Stimulated activated effector memory CD8-positive, alpha-beta T cell treated with anti-CD3 and anti-CD28 coated beads, Interleukin-12 subunit alpha, Interleukin-12 subunit beta, amount 100 ng/mL, for 72 hours (primary cell): Measurements from ENCODE around the gene CDK5.
"Not testable (repeated sequence)": the region's sequence is repeated elsewhere in the genome, so short reads cannot be mapped to it uniquely, and the experiment has no call there.

Source experiments
- ATAC-seq: fragments of 150-1000 bp; cut with Tn5 transposase; 2 replicates; pipeline ENCODE4 v1.10.0; 2021
- DNase-seq, 2 donors: peaks; one replicate each; pipeline ENCODE4 v3.0.0; 2021 to 2022; ENCODE audit warnings: low spot score in 2 of 2
- H3K27ac Mint-ChIP-seq: one replicate; pipeline ENCODE4 v1.8.0; 2022; ENCODE audit warnings: mild to moderate bottlenecking, mixed read lengths
- H3K36me3 Mint-ChIP-seq: one replicate; pipeline ENCODE4 v1.8.0; 2022; ENCODE audit warnings: mild to moderate bottlenecking, mixed read lengths
- H3K4me1 Mint-ChIP-seq: one replicate; pipeline ENCODE4 v1.8.0; 2022; ENCODE audit warnings: mixed read lengths
- H3K4me3 Mint-ChIP-seq: one replicate; pipeline ENCODE4 v1.8.0; 2022; ENCODE audit warnings: mild to moderate bottlenecking, mixed read lengths
- H3K9me3 Mint-ChIP-seq: one replicate; pipeline ENCODE4 v1.8.0; 2022; ENCODE audit warnings: mixed read lengths

The CDK5 gene

DNA sequence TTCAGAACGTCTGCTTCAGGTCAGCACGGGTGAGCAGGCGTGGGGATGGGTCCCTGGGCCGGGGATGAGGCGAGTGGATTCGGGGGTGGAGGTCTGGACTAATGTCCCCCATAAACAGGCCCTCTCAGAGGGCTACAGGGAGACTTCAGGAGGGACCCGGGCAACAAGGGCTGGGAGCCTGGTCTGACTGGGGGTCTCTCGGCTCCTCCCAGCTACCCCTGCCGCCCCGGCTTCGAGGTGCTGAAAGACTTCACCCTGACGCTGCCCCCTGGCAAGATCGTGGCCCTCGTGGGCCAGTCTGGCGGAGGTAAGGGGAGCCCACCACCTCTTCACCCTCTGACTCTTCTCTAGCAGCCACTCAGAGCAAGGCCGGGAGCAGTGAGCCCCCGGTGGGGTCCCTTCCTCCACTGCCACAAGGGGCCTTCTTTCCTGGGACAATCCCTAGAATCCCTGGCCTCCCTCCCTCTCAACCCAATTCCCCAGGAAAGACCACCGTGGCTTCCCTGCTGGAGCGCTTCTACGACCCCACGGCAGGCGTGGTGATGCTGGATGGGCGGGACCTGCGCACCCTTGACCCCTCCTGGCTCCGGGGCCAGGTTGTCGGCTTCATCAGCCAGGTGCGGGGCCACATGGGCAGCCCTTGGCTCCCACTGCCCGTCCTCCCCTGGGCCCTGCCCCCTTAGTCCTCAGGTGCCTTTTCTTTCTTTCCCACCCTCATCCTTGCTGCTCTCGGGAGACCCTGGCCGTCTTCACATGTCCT lies 16.9 kb downstream of the CDK5 start:
- no peak overlapping the region for H3K4me3 Mint-ChIP-seq
- ATAC-seq (no peak), DNase-seq (no peak)
- peaks cover 28% of the 10 kb centered on the region for H3K36me3 Mint-ChIP-seq
- H3K4me1 Mint-ChIP-seq = peaks cover 21% of the 10 kb centered on the region
- no peaks in the 10 kb centered on the region for H3K9me3 Mint-ChIP-seq
- peak overlapping the region; percentile 78 for H3K27ac Mint-ChIP-seq

DNA sequence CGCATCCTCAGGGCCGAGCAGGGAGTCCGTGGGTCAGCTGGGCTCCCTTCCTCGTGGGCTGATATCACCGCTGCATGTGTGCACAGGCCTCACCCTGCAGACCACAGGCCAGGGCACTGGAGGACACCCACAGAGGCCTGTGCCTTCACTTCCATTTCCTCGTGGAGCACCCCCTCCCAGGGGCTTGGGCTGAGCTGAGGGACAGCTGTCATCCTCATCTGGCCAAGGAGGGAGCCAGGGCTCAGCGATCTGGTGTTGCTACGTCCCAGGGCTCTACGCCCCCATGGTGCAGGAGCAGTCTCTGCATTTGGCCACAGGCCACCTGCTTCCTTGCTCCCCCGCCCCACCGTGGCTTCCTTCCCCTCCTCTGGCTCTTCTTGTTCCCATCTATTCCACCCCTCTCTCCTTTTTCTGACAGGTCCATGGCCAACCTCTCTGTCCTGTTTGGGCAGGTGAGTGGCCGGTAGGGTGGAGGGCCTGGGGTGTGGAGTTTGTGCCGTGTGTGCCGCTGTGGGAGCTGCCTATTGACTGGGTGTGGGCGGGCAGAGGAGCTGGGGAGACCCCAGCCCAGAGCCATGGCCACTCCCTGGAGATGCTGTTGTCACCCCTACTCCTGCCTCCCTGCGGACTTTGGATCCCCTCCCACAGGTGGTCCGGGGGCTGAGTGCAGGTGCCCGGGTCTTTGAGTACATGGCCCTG lies 17.7 kb downstream of the CDK5 start:
- no peak for DNase-seq
- Mint-ChIP-seq H3K4me1 (peaks cover 21% of the 10 kb centered on the region), H3K4me3 (peak overlapping the region; percentile 56), H3K27ac (peak overlapping the region; percentile 97), H3K9me3 (no peaks in the 10 kb centered on the region), H3K36me3 (peaks cover 28% of the 10 kb centered on the region)
- no peak for ATAC-seq

DNA sequence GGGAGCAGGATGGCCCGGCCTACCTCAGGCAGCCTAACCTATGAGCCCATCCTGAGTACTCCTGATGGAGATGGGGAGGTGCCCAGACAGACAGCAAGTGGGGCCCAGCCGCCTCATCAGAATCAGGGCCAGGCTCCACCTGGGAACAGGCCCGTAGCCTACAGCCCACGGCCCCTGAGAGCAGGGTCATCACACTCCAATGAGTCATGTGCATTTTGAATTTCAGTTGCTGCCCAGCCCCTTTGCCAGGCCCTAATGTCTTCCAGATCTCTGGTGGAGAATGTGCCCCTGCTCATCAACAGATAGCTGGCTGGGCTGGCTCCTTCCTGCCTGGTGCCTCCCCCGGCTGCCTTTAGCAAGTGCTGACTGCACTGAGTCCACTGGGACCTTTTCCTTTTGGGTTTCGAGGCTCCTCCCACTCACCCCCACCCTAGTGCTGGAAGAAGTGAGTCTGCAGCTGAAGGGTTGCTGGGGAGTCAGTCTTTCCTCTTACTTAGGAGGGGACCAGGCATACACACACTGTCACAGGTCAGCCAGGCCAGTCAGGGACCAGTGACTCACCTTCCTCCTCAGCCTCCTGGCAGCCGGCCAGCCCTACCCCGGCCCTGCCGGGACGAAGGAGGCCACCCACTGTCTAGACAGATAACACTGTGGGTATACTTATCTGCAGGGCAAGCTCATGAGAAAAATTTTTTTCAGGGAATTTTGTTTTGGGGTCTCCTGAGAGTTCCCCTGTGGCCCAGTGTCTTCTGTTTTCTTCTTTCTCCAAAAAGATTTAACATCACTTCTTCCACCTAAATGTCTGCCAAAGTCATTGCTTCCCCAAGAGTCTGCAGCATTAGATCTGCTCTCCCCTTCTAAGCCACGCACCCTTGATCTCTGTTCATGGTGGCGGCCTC lies 18.5 kb downstream of the CDK5 start:
- Mint-ChIP-seq H3K4me1 (peaks cover 21% of the 10 kb centered on the region), H3K27ac (peak overlapping the region; percentile 97), H3K4me3 (peak overlapping the region; percentile 56), H3K9me3 (no peaks in the 10 kb centered on the region), H3K36me3 (peaks cover 24% of the 10 kb centered on the region)
- DNase-seq (peak; percentile 70 to 83), ATAC-seq (peak; percentile 96)

DNA sequence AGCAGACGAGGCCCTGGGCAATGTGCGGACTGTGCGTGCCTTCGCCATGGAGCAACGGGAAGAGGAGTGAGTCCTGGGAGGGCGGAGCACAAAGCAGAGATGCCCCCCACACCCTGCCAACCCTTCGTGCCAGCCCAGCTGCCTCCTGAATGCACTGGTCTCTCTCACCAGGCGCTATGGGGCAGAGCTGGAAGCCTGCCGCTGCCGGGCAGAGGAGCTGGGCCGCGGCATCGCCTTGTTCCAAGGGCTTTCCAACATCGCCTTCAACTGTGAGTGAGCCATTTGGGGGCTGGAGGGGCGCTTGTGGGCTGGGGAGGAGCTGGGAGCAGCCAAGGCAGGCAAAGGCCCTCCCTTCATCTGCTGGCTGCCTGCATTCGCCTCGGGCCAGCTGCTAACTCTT lies 21.8 kb downstream of the CDK5 start:
- Mint-ChIP-seq H3K4me3 (no peak overlapping the region), H3K9me3 (no peaks in the 10 kb centered on the region), H3K27ac (peak overlapping the region; percentile 70), H3K36me3 (peaks cover 34% of the 10 kb centered on the region), H3K4me1 (peaks cover 21% of the 10 kb centered on the region)
- ATAC-seq (no peak), DNase-seq (no peak)

DNA sequence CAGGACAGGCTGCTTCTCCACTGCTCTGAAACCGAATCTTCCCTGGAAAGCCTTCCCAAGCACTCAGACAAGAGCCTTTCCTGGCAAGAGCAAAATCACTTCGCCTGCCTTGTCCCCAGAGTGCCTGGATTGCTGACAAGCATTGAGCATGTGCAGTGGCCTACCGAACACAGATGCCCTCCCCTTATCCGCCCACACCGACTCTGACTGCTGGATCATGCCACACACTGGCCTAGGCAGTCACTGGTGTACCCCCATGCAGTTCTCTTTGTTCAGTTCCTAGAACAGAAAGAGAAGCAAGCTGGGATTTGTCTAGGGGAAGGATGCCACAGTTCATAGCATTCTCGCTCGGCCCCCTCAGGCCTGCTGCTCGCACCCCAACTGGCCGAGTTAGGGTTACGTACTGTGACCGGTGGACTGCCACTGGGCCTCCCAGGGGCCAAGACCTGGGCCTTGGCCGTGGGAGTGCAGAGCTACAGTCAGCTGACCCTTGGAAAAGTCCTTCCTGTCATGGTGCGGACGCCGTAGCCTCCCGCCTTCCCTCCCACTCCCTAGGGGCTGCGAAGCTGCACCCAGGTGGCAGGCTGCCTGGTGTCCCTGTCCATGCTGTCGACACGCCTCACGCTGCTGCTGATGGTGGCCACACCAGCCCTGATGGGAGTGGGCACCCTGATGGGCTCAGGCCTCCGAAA lies 22.5 kb downstream of the CDK5 start:
- ATAC-seq = no peak
- DNase-seq = no peak
- H3K4me3 Mint-ChIP-seq = no peak overlapping the region
- H3K9me3 Mint-ChIP-seq = no peaks in the 10 kb centered on the region
- H3K4me1 Mint-ChIP-seq = peaks cover 18% of the 10 kb centered on the region
- H3K27ac Mint-ChIP-seq = peak overlapping the region; percentile 70
- peaks cover 39% of the 10 kb centered on the region for H3K36me3 Mint-ChIP-seq

DNA sequence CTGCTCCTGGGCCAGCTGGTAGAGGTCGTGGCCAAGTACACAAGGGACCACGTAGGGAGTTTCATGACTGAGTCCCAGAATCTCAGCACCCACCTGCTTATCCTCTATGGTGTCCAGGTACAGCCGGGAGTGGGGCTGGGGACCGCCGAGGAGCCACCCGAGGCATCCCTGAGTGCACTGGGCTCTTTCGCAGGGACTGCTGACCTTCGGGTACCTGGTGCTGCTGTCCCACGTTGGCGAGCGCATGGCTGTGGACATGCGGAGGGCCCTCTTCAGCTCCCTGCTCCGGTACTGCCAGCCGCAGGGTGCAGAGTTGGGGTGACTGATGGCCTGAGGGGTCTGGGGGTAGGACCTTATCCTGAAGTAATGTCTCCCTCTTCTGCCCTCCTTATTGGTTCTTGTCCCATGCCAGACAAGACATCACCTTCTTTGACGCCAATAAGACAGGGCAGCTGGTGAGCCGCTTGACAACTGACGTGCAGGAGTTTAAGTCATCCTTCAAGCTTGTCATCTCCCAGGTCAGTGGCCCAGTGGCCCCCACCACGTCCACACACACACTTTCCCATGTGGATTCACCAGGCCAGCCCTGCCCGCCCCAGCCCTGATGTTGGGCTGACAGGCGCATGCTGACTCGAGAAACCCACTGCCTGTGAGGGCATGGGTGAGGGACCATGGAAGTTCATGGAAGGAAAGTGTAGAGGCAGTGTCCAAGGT lies 23.2 kb downstream of the CDK5 start:
- peaks cover 11% of the 10 kb centered on the region for H3K4me1 Mint-ChIP-seq
- no peak for ATAC-seq
- no peak for DNase-seq
- no peak overlapping the region for H3K4me3 Mint-ChIP-seq
- H3K27ac Mint-ChIP-seq = no peak overlapping the region
- H3K9me3 Mint-ChIP-seq = no peaks in the 10 kb centered on the region
- H3K36me3 Mint-ChIP-seq = peaks cover 38% of the 10 kb centered on the region

DNA sequence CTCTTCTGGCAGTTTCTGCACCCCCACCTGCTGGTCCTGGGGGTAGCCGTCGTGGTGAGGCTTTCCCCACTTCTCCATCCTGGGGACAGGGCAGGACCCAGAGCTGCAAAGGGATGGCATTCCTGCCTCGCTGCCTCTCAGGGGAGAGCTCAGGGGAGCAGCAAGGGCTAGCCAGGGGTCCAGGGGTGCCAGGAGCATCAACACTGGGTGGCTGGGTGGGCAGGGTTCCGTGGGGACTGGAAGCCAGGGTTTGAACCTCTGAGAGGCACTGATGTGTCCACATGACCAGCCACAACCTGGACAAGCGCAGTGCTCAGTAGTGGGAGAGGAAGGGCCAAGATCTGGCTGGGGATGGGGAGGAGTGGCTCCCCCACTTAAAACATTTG lies 23.8 kb downstream of the CDK5 start:
- peaks cover 33% of the 10 kb centered on the region for H3K36me3 Mint-ChIP-seq
- DNase-seq = no peak
- no peaks in the 10 kb centered on the region for H3K9me3 Mint-ChIP-seq
- H3K27ac Mint-ChIP-seq = no peak overlapping the region
- no peak for ATAC-seq
- H3K4me1 Mint-ChIP-seq = peaks cover 8% of the 10 kb centered on the region
- no peak overlapping the region for H3K4me3 Mint-ChIP-seq

DNA sequence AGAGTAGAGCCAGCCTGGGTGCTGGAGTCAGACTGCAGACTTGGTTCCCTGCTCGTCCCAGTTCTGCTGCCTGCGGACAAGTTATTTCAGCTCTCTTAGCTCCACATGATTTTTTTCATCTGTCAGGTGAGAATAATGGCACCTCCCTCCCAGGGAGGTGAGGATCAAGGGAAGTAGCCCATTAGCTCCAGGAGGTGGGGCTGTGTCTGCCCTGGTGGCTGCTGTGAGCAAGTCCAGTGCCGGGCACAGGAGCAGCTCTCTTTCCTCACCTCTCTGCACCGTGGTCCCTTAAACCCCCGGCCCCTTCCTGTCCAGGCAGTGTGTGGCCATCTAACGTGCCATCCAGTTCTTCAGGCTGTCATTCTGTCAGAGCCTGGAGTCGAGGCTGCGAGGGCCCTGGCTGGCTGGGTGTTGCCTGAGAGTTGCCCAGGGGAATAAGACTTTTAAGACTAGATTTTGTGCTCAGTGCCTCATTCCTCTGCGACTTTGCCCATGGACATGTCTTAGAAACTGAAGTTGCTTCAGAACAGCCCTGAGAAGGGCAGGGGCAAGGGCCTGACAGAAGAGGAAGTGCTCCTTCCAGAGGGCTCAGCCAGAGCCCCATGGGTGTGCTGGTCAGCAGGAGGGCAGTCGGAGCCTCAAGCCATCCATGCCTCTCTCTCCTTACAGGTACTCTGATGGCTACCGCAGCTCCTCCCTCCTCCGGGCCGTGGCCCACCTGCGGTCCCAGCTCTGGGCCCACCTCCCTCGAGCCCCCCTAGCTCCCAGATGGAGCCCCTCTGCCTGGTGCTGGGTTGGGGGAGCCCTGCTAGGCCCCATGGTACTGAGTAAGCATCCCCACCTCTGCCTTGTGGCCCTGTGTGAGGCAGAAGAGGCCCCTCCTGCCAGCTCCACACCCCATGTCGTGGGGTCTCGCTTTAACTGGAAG lies 24.5 kb downstream of the CDK5 start:
- Mint-ChIP-seq H3K4me1 (peaks cover 8% of the 10 kb centered on the region), H3K36me3 (peaks cover 40% of the 10 kb centered on the region), H3K4me3 (no peak overlapping the region), H3K27ac (peak overlapping the region; percentile 74), H3K9me3 (no peaks in the 10 kb centered on the region)
- no peak for ATAC-seq
- no peak for DNase-seq

DNA sequence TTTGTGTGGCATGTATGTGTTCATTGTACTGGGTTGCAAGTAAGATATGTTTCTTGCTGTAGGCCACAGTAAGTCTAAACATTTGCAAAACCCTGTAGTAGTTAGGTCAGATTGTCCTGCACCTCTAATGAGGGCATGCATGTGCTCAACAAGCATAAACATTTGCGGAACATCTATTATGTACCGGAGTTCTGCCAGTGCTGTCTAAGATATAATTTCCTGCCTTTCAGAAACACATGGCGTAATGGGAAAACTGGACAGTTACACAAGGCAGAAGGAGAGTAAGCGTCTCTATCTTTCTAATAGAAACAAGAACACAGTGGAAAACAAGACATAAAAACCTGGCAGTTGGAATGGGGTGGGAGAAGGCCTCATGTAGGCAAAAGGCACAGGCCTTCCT lies 26.7 kb downstream of the CDK5 start:
- Mint-ChIP-seq H3K4me3 (no peak overlapping the region), H3K9me3 (no peaks in the 10 kb centered on the region), H3K4me1 (peaks cover 17% of the 10 kb centered on the region), H3K36me3 (peaks cover 28% of the 10 kb centered on the region), H3K27ac (no peak overlapping the region)
- DNase-seq = no peak
- ATAC-seq = no peak

DNA sequence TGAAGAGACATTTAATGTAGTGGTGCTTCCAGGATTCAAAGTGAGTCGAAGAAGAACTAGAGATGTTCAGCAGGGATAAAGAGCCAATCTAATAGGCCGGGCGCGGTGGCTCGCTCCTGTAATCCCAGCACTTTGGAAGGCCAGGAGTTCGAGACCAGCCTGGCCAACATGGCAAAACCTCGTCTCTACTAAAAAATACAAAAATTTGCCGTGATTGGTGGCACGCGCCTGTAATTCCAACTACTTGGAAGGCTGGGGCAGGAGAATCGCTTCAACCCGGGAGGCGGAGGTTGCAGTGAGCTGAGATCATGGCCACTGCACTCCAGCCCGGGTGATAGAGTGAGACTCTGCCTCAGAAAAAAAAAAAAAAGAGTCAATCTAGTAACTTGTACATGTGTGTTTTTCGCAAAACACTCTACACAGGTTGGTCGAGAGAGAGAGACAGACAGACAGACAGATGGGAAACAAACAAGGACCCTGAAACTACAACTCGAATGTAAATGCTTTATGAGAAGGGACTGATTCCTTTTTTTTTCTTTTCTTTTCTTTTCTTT lies 28.7 kb downstream of the CDK5 start:
- ATAC-seq = no peak

DNA sequence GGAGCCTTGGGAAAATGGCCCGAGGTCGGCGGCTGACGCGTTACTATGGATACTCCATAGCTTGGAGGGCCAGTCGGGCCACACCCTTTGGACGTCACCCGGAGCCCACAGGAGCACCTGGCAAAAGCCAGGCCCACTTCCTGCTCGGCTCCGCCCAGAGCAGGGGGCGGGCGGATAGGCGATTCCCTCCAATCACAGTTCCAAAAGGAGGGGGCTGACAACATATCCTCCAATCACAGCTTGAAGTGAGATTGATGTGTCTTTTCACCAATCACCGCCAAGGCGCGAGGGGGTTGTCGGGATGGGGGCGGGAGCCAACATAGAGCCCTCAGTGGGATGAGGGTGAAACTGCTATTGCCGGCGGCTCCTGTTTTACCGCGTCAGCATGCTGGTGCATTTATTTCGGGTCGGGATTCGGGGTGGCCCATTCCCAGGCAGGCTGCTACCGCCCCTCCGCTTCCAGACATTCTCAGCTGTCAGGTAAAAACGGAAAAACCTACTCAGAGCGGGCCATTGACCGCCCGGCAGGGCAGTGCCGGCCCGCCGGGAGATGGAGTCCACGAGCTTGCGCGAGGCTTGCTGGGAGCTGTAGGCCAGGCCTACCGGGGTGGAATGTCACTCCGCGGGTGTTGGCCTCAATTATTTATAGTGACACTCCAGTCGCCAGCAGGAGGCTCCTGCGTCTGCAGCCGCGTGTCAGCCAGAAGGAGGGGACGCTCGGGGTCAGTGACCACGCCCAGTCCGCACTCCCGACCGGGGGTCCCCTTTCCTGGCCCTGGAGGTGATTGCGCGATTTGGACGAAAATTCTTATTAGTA lies 29.4 kb downstream of the CDK5 start, which contains the start of gene ABCB8:
Gene ABCB8, plus strand, starts transcription at position 320 of the 817 bp plus-strand sequence. Its CDS starts 66 bp downstream, at position 386.
- Mint-ChIP-seq H3K27ac (peak within 1 kb of the TSS; percentile 96), H3K4me3 (peak within 1 kb of the TSS; percentile 97), H3K9me3 (no peaks in the 10 kb centered on the region), H3K36me3 (peaks cover 28% of the 10 kb centered on the region), H3K4me1 (peaks cover 22% of the 10 kb centered on the region)
- DNase-seq (peak; percentile 94 to 99), ATAC-seq (peak; percentile 97)

More for the DNA sequence above, 28.7 kb downstream of the CDK5 start:
- Mint-ChIP-seq H3K36me3 (peaks cover 28% of the 10 kb centered on the region), H3K9me3 (no peaks in the 10 kb centered on the region), H3K4me3 (peak overlapping the region; percentile 97), H3K27ac (peak overlapping the region; percentile 96), H3K4me1 (peaks cover 22% of the 10 kb centered on the region)
- DNase-seq = no peak

DNA sequence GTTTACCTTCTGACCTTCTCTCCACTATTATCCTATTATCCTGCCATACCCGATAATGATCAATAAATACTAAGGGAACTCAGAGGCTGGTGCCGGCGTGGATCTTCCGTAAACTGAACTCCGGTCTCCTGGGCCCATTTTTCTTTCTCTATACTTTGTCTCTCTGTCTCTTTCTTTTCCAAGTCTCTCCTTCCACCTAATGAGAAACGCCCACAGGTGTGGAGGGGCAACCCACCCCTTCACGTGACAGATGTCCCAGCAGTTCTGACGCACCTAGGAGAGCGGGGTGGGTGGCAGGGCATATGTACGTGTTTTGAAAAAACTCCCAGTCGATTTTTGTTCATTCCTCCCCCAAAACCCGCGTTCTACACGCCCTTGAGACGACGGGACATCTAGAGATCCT lies 30.0 kb downstream of the CDK5 start:
- not testable (repeated sequence) for DNase-seq, ATAC-seq
- H3K4me1 Mint-ChIP-seq = peaks cover 22% of the 10 kb centered on the region

More for the DNA sequence above, 30.0 kb downstream of the CDK5 start:
- peak overlapping the region; percentile 97 for H3K4me3 Mint-ChIP-seq
- peak overlapping the region; percentile 96 for H3K27ac Mint-ChIP-seq
- H3K36me3 Mint-ChIP-seq = peaks cover 28% of the 10 kb centered on the region
- not testable (repeated sequence) for H3K9me3 Mint-ChIP-seq
